Measurements from ENCODE around the gene FOXP3. TPM values are rescaled to one million over a fixed set of nuclear protein-coding genes. Genes with fewer than 3 reads are reported as not detected.

FOXP3 gene
- total RNA-seq, 1 experiment from 2014 or later = 0.26 TPM

- intact Hi-C loops (cut with micrococcal nuclease; ENCODE audit: unreplicated experiment) = no loop called here
- CTCF ChIA-PET = no interaction called here
Measured at GRCh38 chrX:49244207-49244606, 20.3 kb downstream of the FOXP3 start.

GRCh38 chrX:49243166-49243565 lies 21.3 kb downstream of the FOXP3 start:
- H3K9me3 Mint-ChIP-seq (ENCODE audit: low read depth, unreplicated experiment) = no peaks in the 10 kb centered on the region
- no TSS peak for BruUV-seq (replicated peaks)

More at GRCh38 chrX:49244207-49244606, 20.3 kb downstream of the FOXP3 start:
- H3K36me3 Mint-ChIP-seq (ENCODE audit: insufficient read depth, unreplicated experiment) = peaks cover 4% of the 10 kb centered on the region
- H3K4me3 Mint-ChIP-seq (ENCODE audit: low read depth, unreplicated experiment) = no peak overlapping the region
- H3K4me1 Mint-ChIP-seq (ENCODE audit: low read depth, unreplicated experiment) = no peaks in the 10 kb centered on the region
- H3K27me3 Mint-ChIP-seq (ENCODE audit: unreplicated experiment) = no peaks in the 10 kb centered on the region
- H3K9me3 Mint-ChIP-seq (ENCODE audit: low read depth, unreplicated experiment) = no peaks in the 10 kb centered on the region
- no peak overlapping the region for H3K27ac Mint-ChIP-seq (ENCODE audit: unreplicated experiment)
- no TSS peak for BruUV-seq (replicated peaks)
- DNase-seq = no peak
- TF ChIP-seq CTCF (IDR thresholded peaks at IDR 0.05; ENCODE audit: unreplicated experiment) = no peak

DNA sequence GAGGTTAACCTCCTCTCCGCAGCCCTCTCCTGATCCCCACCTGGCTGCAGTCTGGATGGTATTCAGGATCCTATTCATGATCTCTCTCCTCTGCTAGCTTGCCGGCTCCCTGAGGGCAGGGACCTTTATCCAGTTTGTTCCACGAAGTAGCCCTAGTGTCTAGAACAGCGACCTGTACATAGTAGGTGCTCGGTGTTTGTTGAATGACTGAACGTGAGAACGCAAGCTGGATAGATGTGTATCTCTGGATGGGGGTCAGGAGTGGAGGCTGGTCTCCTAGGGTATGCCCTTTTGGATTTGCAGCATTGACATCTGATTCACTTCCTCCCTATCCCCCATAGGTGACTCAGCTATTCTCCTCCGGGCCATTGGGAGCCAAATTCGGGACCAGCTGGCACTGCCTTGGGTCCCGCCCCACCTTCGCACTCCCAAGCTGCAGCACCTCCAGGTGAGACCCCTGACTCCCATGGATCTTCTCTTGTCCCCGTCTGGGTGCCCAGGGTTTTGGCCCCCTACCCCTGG lies 21.9 kb downstream of the FOXP3 start:
- Mint-ChIP-seq H3K9me3 (ENCODE audit: low read depth, unreplicated experiment) (no peaks in the 10 kb centered on the region), H3K27me3 (ENCODE audit: unreplicated experiment) (no peaks in the 10 kb centered on the region), H3K36me3 (ENCODE audit: insufficient read depth, unreplicated experiment) (peaks cover 4% of the 10 kb centered on the region), H3K4me3 (ENCODE audit: low read depth, unreplicated experiment) (no peak overlapping the region), H3K27ac (ENCODE audit: unreplicated experiment) (no peak overlapping the region), H3K4me1 (ENCODE audit: low read depth, unreplicated experiment) (no peaks in the 10 kb centered on the region)
- no peak for TF ChIP-seq CTCF (IDR thresholded peaks at IDR 0.05; ENCODE audit: unreplicated experiment)
- no TSS peak for BruUV-seq (replicated peaks)
- CTCF ChIA-PET = no interaction called here
- no peak for DNase-seq
- intact Hi-C loops (cut with micrococcal nuclease; ENCODE audit: unreplicated experiment) = no loop called here

More at GRCh38 chrX:49243166-49243565, 21.3 kb downstream of the FOXP3 start:
- no peak overlapping the region for H3K4me3 Mint-ChIP-seq (ENCODE audit: low read depth, unreplicated experiment)
- TF ChIP-seq CTCF (IDR thresholded peaks at IDR 0.05; ENCODE audit: unreplicated experiment) = no peak
- H3K4me1 Mint-ChIP-seq (ENCODE audit: low read depth, unreplicated experiment) = no peaks in the 10 kb centered on the region
- no peak overlapping the region for H3K27ac Mint-ChIP-seq (ENCODE audit: unreplicated experiment)
- no peaks in the 10 kb centered on the region for H3K27me3 Mint-ChIP-seq (ENCODE audit: unreplicated experiment)
- H3K36me3 Mint-ChIP-seq (ENCODE audit: insufficient read depth, unreplicated experiment) = peaks cover 4% of the 10 kb centered on the region
- CTCF ChIA-PET = no interaction called here
- DNase-seq = no peak
- intact Hi-C loops (cut with micrococcal nuclease; ENCODE audit: unreplicated experiment) = no loop called here

DNA sequence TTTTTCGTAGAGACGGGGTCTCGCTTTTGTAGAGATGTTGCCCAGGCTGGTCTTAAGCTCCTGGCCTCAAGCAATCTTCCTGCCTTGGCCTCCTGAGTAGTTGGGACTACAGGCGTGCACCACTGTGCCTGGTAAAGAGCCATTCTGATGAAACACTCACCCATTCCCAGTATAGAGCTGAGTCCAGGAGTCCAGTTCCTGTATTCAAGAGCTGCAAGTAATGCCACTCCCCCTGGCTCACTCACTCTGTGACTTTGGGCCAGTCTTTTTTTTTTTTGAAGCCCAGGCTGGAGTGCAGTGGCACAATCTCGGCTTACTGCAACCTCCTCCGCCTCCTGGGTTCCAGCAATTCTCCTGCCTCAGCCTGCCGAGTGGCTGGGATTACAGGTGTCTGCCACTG lies 25.8 kb downstream of the FOXP3 start:
- no peaks in the 10 kb centered on the region for H3K4me1 Mint-ChIP-seq (ENCODE audit: low read depth, unreplicated experiment)
- no peaks in the 10 kb centered on the region for H3K27me3 Mint-ChIP-seq (ENCODE audit: unreplicated experiment)

More for the DNA sequence above, 25.8 kb downstream of the FOXP3 start:
- H3K4me3 Mint-ChIP-seq (ENCODE audit: low read depth, unreplicated experiment) = no peak overlapping the region
- no peak for DNase-seq
- intact Hi-C loops (cut with micrococcal nuclease; ENCODE audit: unreplicated experiment) = no loop called here
- CTCF ChIA-PET = no interaction called here
- no peaks in the 10 kb centered on the region for H3K9me3 Mint-ChIP-seq (ENCODE audit: low read depth, unreplicated experiment)
- no peak overlapping the region for H3K27ac Mint-ChIP-seq (ENCODE audit: unreplicated experiment)
- no peak for TF ChIP-seq CTCF (IDR thresholded peaks at IDR 0.05; ENCODE audit: unreplicated experiment)
- no TSS peak for BruUV-seq (replicated peaks)
- H3K36me3 Mint-ChIP-seq (ENCODE audit: insufficient read depth, unreplicated experiment) = peaks cover 23% of the 10 kb centered on the region

Measured in Calu3 (cell line).